Liver (tissue), 3 donors: Measurements from ENCODE around the gene NFIX.

Experiments
- EGR1 ChIP-seq, 2 donors: IDR thresholded peaks; 2 replicates each; pipeline ENCODE4 v1.6.1; 2016 to 2018; ENCODE audit warnings: antibody characterized with exemption in 2 of 2, low read depth in 2 of 2
- GABPA ChIP-seq, 2 donors: IDR thresholded peaks in 1 of 2; conservative IDR thresholded peaks in 1 of 2; 2 replicates each; pipeline ENCODE4 v1.6.1; 2016; ENCODE audit warnings: antibody characterized with exemption in 2 of 2, mild to moderate bottlenecking in 1 of 2, moderate library complexity in 1 of 2
- HNF4A ChIP-seq, 2 donors: conservative IDR thresholded peaks; 2 replicates each; pipeline ENCODE4 v1.6.1; 2016; ENCODE audit warnings: antibody characterized with exemption in 2 of 2, mild to moderate bottlenecking in 2 of 2
- HNF4G ChIP-seq: IDR thresholded peaks from 2 replicates; pipeline ENCODE4 v1.6.1; 2016; ENCODE audit warnings: antibody characterized with exemption
- JUND ChIP-seq, 2 donors: IDR thresholded peaks; 2 replicates each; pipeline ENCODE4 v1.6.1; 2016; ENCODE audit warnings: antibody characterized with exemption in 2 of 2
- NR2F2 ChIP-seq: IDR thresholded peaks from 2 replicates; pipeline ENCODE4 v1.6.1; 2016; ENCODE audit warnings: antibody characterized with exemption
- RAD21 ChIP-seq, 2 donors: IDR thresholded peaks; 2 replicates each; pipeline ENCODE4 v1.6.1; 2016; ENCODE audit warnings: antibody characterized with exemption in 2 of 2, mild to moderate bottlenecking in 2 of 2
- TAF1 ChIP-seq: conservative IDR thresholded peaks from 2 replicates; pipeline ENCODE4 v1.6.1; 2016; ENCODE audit warnings: antibody characterized with exemption, mild to moderate bottlenecking
- YY1 ChIP-seq: IDR thresholded peaks from 2 replicates; pipeline ENCODE4 v1.6.1; 2016; ENCODE audit warnings: antibody characterized with exemption, mild to moderate bottlenecking
- TF ChIP-seq, protein P1 (sequence below): fragments of 150-350 bp; IDR thresholded peaks from 2 replicates; pipeline ENCODE4 v1.5.1; 2017; ENCODE audit warnings: improper control_type of control experiment, low read depth, low read length; ENCODE audit not compliant: missing input control
- TF ChIP-seq, protein P2 (sequence below): IDR thresholded peaks from 2 replicates; pipeline ENCODE4 v1.6.1; 2016; ENCODE audit warnings: antibody characterized with exemption, mild to moderate bottlenecking
- TF ChIP-seq, protein P3 (sequence below): IDR thresholded peaks from 2 replicates; pipeline ENCODE4 v1.6.1; 2016; ENCODE audit warnings: antibody characterized with exemption
- TF ChIP-seq, protein P4 (sequence below): IDR thresholded peaks from 2 replicates; pipeline ENCODE4 v1.6.1; 2016; ENCODE audit warnings: antibody characterized with exemption
- TF ChIP-seq, protein P5 (sequence below): IDR thresholded peaks from 2 replicates; pipeline ENCODE4 v1.6.1; 2016; ENCODE audit warnings: antibody characterized with exemption
- donor health status: healthy.
- donor health status: healthy.

DNA sequence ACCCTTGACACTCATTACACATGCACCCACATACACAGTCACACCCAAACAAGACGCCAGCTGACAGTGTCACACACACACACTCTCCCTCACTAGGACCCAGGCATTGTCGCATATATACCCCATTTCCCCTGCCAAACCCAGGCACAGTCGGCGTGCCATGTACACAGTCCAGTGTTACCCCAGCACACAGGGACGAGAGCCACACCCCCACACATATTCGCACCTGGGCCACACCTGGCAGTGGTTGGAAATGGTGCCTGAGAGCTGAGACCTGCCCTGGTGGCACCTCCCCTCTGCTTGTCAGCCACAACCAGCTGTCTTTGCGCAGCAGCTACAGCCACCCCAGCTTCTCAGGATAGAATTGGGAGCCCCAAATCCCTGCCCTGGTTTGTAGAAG lies 9.0 kb downstream of the NFIX start:
- no peak for TF ChIP-seq EGR1 (IDR thresholded peaks at IDR 0.05; ENCODE audit: low read depth in 2 of 2)
- TF ChIP-seq, protein P1, sequence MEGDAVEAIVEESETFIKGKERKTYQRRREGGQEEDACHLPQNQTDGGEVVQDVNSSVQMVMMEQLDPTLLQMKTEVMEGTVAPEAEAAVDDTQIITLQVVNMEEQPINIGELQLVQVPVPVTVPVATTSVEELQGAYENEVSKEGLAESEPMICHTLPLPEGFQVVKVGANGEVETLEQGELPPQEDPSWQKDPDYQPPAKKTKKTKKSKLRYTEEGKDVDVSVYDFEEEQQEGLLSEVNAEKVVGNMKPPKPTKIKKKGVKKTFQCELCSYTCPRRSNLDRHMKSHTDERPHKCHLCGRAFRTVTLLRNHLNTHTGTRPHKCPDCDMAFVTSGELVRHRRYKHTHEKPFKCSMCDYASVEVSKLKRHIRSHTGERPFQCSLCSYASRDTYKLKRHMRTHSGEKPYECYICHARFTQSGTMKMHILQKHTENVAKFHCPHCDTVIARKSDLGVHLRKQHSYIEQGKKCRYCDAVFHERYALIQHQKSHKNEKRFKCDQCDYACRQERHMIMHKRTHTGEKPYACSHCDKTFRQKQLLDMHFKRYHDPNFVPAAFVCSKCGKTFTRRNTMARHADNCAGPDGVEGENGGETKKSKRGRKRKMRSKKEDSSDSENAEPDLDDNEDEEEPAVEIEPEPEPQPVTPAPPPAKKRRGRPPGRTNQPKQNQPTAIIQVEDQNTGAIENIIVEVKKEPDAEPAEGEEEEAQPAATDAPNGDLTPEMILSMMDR = no peak
- TF ChIP-seq, protein P2, sequence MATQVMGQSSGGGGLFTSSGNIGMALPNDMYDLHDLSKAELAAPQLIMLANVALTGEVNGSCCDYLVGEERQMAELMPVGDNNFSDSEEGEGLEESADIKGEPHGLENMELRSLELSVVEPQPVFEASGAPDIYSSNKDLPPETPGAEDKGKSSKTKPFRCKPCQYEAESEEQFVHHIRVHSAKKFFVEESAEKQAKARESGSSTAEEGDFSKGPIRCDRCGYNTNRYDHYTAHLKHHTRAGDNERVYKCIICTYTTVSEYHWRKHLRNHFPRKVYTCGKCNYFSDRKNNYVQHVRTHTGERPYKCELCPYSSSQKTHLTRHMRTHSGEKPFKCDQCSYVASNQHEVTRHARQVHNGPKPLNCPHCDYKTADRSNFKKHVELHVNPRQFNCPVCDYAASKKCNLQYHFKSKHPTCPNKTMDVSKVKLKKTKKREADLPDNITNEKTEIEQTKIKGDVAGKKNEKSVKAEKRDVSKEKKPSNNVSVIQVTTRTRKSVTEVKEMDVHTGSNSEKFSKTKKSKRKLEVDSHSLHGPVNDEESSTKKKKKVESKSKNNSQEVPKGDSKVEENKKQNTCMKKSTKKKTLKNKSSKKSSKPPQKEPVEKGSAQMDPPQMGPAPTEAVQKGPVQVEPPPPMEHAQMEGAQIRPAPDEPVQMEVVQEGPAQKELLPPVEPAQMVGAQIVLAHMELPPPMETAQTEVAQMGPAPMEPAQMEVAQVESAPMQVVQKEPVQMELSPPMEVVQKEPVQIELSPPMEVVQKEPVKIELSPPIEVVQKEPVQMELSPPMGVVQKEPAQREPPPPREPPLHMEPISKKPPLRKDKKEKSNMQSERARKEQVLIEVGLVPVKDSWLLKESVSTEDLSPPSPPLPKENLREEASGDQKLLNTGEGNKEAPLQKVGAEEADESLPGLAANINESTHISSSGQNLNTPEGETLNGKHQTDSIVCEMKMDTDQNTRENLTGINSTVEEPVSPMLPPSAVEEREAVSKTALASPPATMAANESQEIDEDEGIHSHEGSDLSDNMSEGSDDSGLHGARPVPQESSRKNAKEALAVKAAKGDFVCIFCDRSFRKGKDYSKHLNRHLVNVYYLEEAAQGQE = no peak
- TF ChIP-seq JUND (IDR thresholded peaks at IDR 0.05) = no peak
- TF ChIP-seq, protein P3, sequence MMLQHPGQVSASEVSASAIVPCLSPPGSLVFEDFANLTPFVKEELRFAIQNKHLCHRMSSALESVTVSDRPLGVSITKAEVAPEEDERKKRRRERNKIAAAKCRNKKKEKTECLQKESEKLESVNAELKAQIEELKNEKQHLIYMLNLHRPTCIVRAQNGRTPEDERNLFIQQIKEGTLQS = no peak
- TF ChIP-seq, protein P4, sequence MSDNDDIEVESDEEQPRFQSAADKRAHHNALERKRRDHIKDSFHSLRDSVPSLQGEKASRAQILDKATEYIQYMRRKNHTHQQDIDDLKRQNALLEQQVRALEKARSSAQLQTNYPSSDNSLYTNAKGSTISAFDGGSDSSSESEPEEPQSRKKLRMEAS = no peak
- no peak for TF ChIP-seq YY1
- TF ChIP-seq GABPA (IDR thresholded peaks at IDR 0.05 in 1 of 2, conservative IDR thresholded peaks at IDR 0.05 in 1 of 2) = no peak
- TF ChIP-seq HNF4A (conservative IDR thresholded peaks at IDR 0.05) = no peak
- TF ChIP-seq TAF1 = no peak
- TF ChIP-seq RAD21 (IDR thresholded peaks at IDR 0.05) = no peak
- TF ChIP-seq HNF4G = no peak
- TF ChIP-seq, protein P5, sequence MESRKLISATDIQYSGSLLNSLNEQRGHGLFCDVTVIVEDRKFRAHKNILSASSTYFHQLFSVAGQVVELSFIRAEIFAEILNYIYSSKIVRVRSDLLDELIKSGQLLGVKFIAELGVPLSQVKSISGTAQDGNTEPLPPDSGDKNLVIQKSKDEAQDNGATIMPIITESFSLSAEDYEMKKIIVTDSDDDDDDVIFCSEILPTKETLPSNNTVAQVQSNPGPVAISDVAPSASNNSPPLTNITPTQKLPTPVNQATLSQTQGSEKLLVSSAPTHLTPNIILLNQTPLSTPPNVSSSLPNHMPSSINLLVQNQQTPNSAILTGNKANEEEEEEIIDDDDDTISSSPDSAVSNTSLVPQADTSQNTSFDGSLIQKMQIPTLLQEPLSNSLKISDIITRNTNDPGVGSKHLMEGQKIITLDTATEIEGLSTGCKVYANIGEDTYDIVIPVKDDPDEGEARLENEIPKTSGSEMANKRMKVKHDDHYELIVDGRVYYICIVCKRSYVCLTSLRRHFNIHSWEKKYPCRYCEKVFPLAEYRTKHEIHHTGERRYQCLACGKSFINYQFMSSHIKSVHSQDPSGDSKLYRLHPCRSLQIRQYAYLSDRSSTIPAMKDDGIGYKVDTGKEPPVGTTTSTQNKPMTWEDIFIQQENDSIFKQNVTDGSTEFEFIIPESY = no peak
- no peak for TF ChIP-seq NR2F2
